ENCODE measurements around the gene RNF157.
"Not testable (repeated sequence)": the region's sequence is repeated elsewhere in the genome, so short reads cannot be mapped to it uniquely, and the experiment has no call there.

RNF157 gene

DNA sequence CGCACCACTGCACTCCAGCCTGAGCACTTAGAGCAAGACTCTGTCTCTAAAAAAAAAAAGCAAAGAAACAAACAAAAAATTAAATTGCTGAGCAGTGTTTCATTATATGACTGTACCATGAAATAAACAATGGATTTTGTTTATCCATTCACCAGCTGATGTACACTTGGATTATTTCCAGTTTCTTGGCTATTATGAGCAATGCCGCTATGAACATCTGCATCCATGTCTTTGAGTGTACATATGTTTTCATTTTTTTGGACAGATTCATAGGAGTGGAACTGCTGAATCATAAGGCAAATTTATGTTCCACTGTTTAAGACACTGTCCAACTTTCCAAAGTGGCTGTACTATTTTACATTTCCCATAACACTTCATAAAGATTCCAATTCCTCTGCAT is 8.0 kb downstream of the RNF157 start:
- no peak for DNase-seq

DNA sequence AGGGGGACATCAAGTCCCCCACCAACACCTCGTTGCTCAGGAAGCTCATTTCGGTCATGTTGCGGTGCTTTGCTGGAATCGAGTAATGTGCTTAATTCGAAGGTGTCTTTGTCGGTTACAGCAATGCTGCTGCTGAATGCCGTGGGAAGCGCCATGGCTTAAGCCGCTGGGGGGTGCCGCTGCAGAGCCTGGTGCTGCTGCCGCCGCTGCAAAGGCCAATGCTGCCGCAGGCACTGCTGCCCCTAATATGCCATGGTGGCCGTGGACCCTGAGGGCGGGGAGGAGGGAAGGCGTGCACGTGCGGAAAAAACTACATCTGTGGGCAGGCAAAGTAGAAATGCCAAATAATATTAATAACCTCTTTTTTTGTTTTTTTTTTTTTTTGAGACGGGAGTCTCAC is 13.5 kb downstream of the RNF157 start:
- DNase-seq = not testable (repeated sequence)

GRCh38 chr17:76225373-76226086 is 14.8 kb downstream of the RNF157 start:
- DNase-seq = not testable (repeated sequence)

- DNase-seq = no peak
Measured at GRCh38 chr17:76223802-76224201, 16.5 kb downstream of the RNF157 start.

- DNase-seq = no peak
Measured at GRCh38 chr17:76219670-76220383, 20.5 kb downstream of the RNF157 start.

- DNase-seq = no peak
Measured at GRCh38 chr17:76217081-76217480, 23.2 kb downstream of the RNF157 start.

- no peak for DNase-seq
Measured at GRCh38 chr17:76213491-76213890, 26.8 kb downstream of the RNF157 start.

- no peak for DNase-seq
Measured at GRCh38 chr17:76208120-76208519, 32.2 kb downstream of the RNF157 start.

GRCh38 chr17:76207275-76208059 is 32.8 kb downstream of the RNF157 start:
- DNase-seq = no peak

- DNase-seq = not testable (repeated sequence)
Measured at GRCh38 chr17:76205542-76206144, 34.6 kb downstream of the RNF157 start.

GRCh38 chr17:76204277-76204676 is 36.0 kb downstream of the RNF157 start:
- DNase-seq = no peak

- no peak for DNase-seq
Measured at GRCh38 chr17:76200354-76200753, 39.9 kb downstream of the RNF157 start.

DNA sequence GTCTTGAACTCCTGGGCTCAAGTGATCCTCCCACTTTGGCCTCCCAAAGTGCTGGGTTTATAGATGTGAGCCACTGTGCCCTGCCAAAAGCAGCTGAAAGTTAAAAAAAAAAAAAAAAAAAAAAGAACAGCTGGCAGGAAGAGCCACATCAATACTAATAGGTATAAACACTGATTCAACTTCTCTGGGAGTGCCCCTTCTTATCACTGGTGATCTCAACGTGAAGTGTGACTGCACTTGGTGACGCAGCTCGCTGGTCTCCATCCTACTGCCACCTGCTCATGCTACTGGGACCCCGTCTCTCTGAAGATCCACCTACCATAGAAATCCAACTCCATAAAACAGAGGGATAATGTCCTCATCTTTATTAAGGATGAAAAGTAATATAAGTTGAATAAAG is 40.8 kb downstream of the RNF157 start:
- peak; percentile 40 for DNase-seq

DNA sequence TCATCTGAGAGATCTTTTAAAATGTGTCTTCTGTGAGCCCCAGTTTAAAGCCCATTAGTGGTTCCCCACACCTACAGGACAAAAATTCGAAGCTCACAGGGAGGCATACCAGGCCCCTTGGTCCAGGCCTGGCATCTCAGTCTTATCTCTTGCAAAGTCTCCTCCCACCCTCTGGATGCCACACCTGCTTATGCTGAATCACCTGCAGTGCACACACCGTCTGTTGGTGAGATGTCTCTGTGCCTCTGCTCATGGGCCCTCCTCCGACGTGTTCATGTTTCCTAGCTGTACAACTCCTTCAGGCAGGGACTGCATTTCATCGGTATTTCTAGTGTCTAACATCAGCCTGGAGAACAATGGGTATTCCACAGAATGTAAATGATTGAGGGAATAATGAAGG is 41.6 kb downstream of the RNF157 start:
- no peak for DNase-seq

DNA sequence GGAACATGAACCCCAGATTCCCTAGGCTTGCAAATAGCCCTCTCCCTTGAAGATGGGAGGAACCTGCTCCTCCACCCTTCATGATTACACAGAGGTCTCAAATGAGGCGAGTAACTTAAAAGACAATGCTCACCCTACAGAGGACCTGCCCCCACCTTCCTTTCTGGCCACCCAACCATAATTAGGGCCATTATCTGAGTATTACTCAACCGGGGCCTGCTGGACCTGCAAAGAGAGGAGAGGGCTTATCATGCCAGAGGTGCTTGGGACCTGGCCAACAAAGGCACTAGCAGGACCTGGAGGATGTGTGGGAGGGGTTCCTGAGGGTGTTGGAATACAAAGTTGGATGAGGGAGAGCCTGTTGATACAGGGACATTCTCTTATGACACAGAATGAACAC is 42.4 kb downstream of the RNF157 start:
- no peak for DNase-seq

GRCh38 chr17:76196675-76197074 is 43.6 kb downstream of the RNF157 start:
- DNase-seq = no peak

GRCh38 chr17:76195281-76196096 is 44.8 kb downstream of the RNF157 start:
- no peak for DNase-seq

DNA sequence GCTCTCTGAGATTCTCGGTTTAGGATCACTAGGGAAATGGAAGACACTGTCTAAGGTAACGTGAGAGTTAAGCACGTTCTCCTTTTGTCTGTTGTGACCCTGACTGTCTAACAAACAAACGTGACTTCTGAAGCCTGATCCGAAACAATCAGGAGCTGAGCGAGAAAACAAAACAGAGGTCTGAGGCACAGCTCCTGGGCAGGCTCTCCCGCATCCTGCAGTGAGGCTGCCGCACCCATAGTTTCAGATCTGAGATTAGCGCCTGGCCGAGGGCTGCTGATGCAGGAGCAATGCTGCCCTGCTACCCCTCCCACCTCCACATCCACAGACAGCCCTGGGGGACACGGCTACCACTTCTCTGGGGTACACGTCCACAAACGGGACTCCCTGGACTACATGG is 46.7 kb downstream of the RNF157 start:
- no peak for DNase-seq

DNA sequence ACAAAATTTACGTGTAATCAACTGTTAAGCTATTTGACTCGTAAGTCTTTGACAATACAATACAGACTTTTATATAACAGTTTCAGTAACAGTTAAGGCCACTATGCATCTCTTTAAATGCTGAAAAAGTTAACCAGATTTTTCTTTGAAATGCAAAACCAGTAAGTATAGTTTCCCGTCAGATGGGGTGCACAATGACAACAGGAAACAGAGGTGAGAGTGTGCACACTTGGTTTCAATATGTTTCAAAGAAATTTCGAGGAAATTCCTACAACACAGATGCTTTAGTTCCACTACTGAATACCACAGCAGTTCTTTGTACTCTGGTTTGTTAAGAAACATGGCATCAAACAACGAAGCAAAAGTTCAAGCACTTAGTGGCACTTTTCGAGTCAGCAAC is 48.4 kb downstream of the RNF157 start:
- peak; percentile 13 for DNase-seq

GRCh38 chr17:76189741-76190140 is 50.6 kb downstream of the RNF157 start:
- DNase-seq = no peak

GRCh38 chr17:76189247-76189646 is 51.0 kb downstream of the RNF157 start:
- no peak for DNase-seq

Measured in effector CD8-positive, alpha-beta T cell (primary cell).